ENCODE data around the gene PROX1. TPM values are rescaled to one million over a fixed set of nuclear protein-coding genes. Genes with fewer than 3 reads are reported as not detected.

PROX1 gene
- total RNA-seq, 1 donor from 2014 or later = 5.0 TPM

DNA sequence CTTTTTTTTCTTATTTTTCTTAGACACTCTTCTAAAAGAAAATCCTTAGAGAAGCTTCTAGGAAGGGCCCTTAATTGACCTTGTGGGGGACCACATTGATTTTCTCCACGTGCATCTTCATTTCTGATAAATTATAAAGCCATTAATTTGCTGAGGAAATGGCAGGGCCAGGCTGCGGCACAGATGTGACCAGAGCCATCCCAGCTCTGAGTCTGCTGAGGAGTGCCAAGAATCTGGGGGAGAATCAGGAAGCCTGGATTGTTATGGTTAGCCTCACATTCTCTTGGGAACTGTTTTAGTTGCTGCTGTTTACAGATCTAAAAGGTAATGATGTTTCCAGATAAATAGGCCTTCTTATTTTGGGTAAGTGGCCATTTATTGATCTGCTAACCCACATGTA lies 16.2 kb downstream of the PROX1 start:
- Histone ChIP-seq H3K79me2 (ENCODE audit: low read depth) (no peaks in the 10 kb centered on the region), H3F3A (ENCODE audit: low read depth) (peaks cover 7% of the 10 kb centered on the region), H3K9ac (no peak overlapping the region), H4K20me1 (ENCODE audit: low read depth) (no peaks in the 10 kb centered on the region), H3K9me3 (ENCODE audit: low read depth) (no peaks in the 10 kb centered on the region), H3K27ac (no peak overlapping the region), H3K36me3 (no peaks in the 10 kb centered on the region), H3K4me1 (peaks cover 18% of the 10 kb centered on the region), H3K27me3 (no peaks in the 10 kb centered on the region), H3K4me2 (no peak overlapping the region), H3K4me3 (no peak overlapping the region), H2AFZ (replicated peaks) (no peak overlapping the region)
- Mint-ChIP-seq H3K27ac (no peak overlapping the region), H3K9me3 (no peaks in the 10 kb centered on the region), H3K4me1 (peaks cover 17% of the 10 kb centered on the region), H3K36me3 (peaks cover 6% of the 10 kb centered on the region), H3K4me3 (no peak overlapping the region), H3K27me3 (ENCODE audit: insufficient read depth, low read depth) (peaks cover 2% of the 10 kb centered on the region)
- DNase-seq (ENCODE audit: low spot score) = no peak
- no peak for TF ChIP-seq EZH2phosphoT487 (IDR thresholded peaks at IDR 0.05)
- TF ChIP-seq, protein P1, sequence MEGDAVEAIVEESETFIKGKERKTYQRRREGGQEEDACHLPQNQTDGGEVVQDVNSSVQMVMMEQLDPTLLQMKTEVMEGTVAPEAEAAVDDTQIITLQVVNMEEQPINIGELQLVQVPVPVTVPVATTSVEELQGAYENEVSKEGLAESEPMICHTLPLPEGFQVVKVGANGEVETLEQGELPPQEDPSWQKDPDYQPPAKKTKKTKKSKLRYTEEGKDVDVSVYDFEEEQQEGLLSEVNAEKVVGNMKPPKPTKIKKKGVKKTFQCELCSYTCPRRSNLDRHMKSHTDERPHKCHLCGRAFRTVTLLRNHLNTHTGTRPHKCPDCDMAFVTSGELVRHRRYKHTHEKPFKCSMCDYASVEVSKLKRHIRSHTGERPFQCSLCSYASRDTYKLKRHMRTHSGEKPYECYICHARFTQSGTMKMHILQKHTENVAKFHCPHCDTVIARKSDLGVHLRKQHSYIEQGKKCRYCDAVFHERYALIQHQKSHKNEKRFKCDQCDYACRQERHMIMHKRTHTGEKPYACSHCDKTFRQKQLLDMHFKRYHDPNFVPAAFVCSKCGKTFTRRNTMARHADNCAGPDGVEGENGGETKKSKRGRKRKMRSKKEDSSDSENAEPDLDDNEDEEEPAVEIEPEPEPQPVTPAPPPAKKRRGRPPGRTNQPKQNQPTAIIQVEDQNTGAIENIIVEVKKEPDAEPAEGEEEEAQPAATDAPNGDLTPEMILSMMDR (IDR thresholded peaks at IDR 0.05) = no peak
- TF ChIP-seq EZH2 (IDR thresholded peaks at IDR 0.05) = no peak

DNA sequence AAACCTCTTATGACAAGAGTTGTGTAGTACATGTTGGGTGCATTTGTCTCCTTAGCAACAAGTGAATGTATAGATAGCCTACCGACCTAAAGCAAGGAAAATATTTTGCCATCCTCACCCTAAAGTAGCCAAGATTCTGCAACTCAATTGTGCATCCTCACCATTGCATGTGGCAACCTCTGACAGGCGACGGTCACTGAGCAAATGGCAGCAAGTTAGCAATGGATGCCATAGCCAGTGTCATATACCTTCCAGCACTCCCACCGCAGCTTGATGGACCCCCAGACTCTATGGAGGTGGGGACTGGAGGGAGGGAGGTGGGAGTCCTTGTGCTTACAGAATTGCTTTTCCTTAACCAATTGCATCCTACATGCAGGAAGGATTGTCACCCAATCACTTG lies 17.0 kb downstream of the PROX1 start:
- Mint-ChIP-seq H3K27me3 (ENCODE audit: insufficient read depth, low read depth) (peaks cover 2% of the 10 kb centered on the region), H3K4me1 (peaks cover 24% of the 10 kb centered on the region), H3K9me3 (no peaks in the 10 kb centered on the region), H3K27ac (no peak overlapping the region), H3K36me3 (peaks cover 6% of the 10 kb centered on the region), H3K4me3 (no peak overlapping the region)
- H3K79me2 ChIP-seq (ENCODE audit: low read depth) = no peaks in the 10 kb centered on the region
- H3F3A ChIP-seq (ENCODE audit: low read depth) = peaks cover 12% of the 10 kb centered on the region
- no peak overlapping the region for H3K9ac ChIP-seq
- no peaks in the 10 kb centered on the region for H3K27me3 ChIP-seq
- H3K4me3 ChIP-seq = no peak overlapping the region
- no peaks in the 10 kb centered on the region for H3K36me3 ChIP-seq
- no peak overlapping the region for H2AFZ ChIP-seq (replicated peaks)
- H3K4me2 ChIP-seq = no peak overlapping the region
- no peaks in the 10 kb centered on the region for H4K20me1 ChIP-seq (ENCODE audit: low read depth)
- H3K4me1 ChIP-seq = peaks cover 26% of the 10 kb centered on the region
- H3K9me3 ChIP-seq (ENCODE audit: low read depth) = no peaks in the 10 kb centered on the region
- no peak for DNase-seq (ENCODE audit: low spot score)
- TF ChIP-seq EZH2 (IDR thresholded peaks at IDR 0.05) (no peak), EZH2phosphoT487 (IDR thresholded peaks at IDR 0.05) (no peak)
- TF ChIP-seq, protein P1 (IDR thresholded peaks at IDR 0.05) = no peak
- H3K27ac ChIP-seq = no peak overlapping the region

DNA sequence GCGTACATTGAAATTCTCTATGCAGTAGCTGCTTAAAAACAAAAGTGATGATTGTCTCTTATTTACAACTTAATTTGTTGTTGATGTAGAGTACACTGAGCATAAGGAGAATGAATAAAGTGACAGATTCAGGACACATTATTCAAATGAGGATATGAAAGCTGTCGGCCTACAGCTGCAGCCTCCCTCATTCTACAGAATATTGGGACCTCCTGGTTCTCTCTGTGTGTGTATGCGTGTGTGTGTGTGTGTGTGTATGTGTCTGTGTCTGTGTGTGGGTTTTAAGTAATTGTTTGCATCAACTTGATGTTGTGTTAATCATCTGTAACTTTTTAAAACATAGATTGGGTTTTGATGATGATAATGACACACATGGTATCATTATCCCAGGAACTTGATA lies 17.9 kb downstream of the PROX1 start:
- H3K4me1 ChIP-seq = peaks cover 26% of the 10 kb centered on the region
- Mint-ChIP-seq H3K4me1 (peaks cover 28% of the 10 kb centered on the region), H3K4me3 (no peak overlapping the region)

GRCh38 chr1:214006845-214007244 lies 19.1 kb downstream of the PROX1 start:
- Mint-ChIP-seq H3K36me3 (peaks cover 6% of the 10 kb centered on the region), H3K27ac (no peak overlapping the region), H3K4me1 (peaks cover 28% of the 10 kb centered on the region)

More for the DNA sequence above, 17.9 kb downstream of the PROX1 start:
- no peak for DNase-seq (ENCODE audit: low spot score)
- Histone ChIP-seq H3K4me3 (no peak overlapping the region), H3F3A (ENCODE audit: low read depth) (peaks cover 12% of the 10 kb centered on the region), H3K36me3 (no peaks in the 10 kb centered on the region), H3K27me3 (no peaks in the 10 kb centered on the region), H3K79me2 (ENCODE audit: low read depth) (no peaks in the 10 kb centered on the region), H3K9me3 (ENCODE audit: low read depth) (no peaks in the 10 kb centered on the region), H3K27ac (no peak overlapping the region), H3K9ac (no peak overlapping the region), H4K20me1 (ENCODE audit: low read depth) (no peaks in the 10 kb centered on the region), H3K4me2 (no peak overlapping the region), H2AFZ (replicated peaks) (no peak overlapping the region)
- H3K27ac Mint-ChIP-seq = no peak overlapping the region
- no peak for TF ChIP-seq EZH2 (IDR thresholded peaks at IDR 0.05)
- peaks cover 2% of the 10 kb centered on the region for H3K27me3 Mint-ChIP-seq (ENCODE audit: insufficient read depth, low read depth)
- H3K9me3 Mint-ChIP-seq = no peaks in the 10 kb centered on the region
- peaks cover 6% of the 10 kb centered on the region for H3K36me3 Mint-ChIP-seq

More at GRCh38 chr1:214006845-214007244, 19.1 kb downstream of the PROX1 start:
- no peaks in the 10 kb centered on the region for H3K9me3 Mint-ChIP-seq
- H4K20me1 ChIP-seq (ENCODE audit: low read depth) = no peaks in the 10 kb centered on the region
- H3K9me3 ChIP-seq (ENCODE audit: low read depth) = no peaks in the 10 kb centered on the region
- H3F3A ChIP-seq (ENCODE audit: low read depth) = peaks cover 12% of the 10 kb centered on the region
- peaks cover 26% of the 10 kb centered on the region for H3K4me1 ChIP-seq
- H3K79me2 ChIP-seq (ENCODE audit: low read depth) = no peaks in the 10 kb centered on the region
- no peak overlapping the region for H3K4me3 ChIP-seq
- H3K4me2 ChIP-seq = no peak overlapping the region
- peaks cover 2% of the 10 kb centered on the region for H3K27me3 Mint-ChIP-seq (ENCODE audit: insufficient read depth, low read depth)
- H3K4me3 Mint-ChIP-seq = no peak overlapping the region
- H3K36me3 ChIP-seq = no peaks in the 10 kb centered on the region
- no peak overlapping the region for H3K9ac ChIP-seq
- DNase-seq (ENCODE audit: low spot score) = no peak
- H3K27ac ChIP-seq = no peak overlapping the region
- TF ChIP-seq EZH2phosphoT487 (IDR thresholded peaks at IDR 0.05) = no peak
- TF ChIP-seq, protein P1 (IDR thresholded peaks at IDR 0.05) = no peak
- no peak for TF ChIP-seq EZH2 (IDR thresholded peaks at IDR 0.05)
- no peak overlapping the region for H2AFZ ChIP-seq (replicated peaks)
- H3K27me3 ChIP-seq = no peaks in the 10 kb centered on the region

Data from neural progenitor cell (in vitro differentiated cells).